Bronchial epithelial cell (primary cell): Measurements from ENCODE around the gene PRKCH. TPM values are rescaled to one million over a fixed set of nuclear protein-coding genes. Genes with fewer than 3 reads are reported as not detected.

Experiments used
- DNase-seq: peaks from one replicate; pipeline ENCODE4 v3.0.0-alpha.2; 2010; ENCODE audit warnings: low read depth
- FAIRE-seq: peaks from 2 replicates; lab custom pipeline; 2011; peaks lifted over from hg19 to GRCh38; lab: Jason Lieb, UNC
- H3K27me3 ChIP-seq: 2 replicates; pipeline ENCODE4 v1.5.1; 2011; ENCODE audit warnings: low read length; ENCODE audit not compliant: control insufficient read depth, insufficient read depth
- H3K36me3 ChIP-seq: 2 replicates; pipeline ENCODE4 v1.5.1; 2011; ENCODE audit warnings: low read length; ENCODE audit not compliant: control insufficient read depth, insufficient read depth
- H3K4me3 ChIP-seq: 2 replicates; pipeline ENCODE4 v1.5.1; 2011; ENCODE audit warnings: mild to moderate bottlenecking, low read depth, low read length, control low read depth
- total RNA-seq: library from RNA; depleted of rRNA; stranded (reverse); fragments of >200 nt; gene quantifications from 2 replicates; pipeline ENCODE4 v1.2.1, GENCODE V29; 2014
- TF ChIP-seq, protein P1 (sequence below): IDR thresholded peaks from 2 replicates; pipeline ENCODE4 v1.5.1; 2011; ENCODE audit warnings: mild to moderate bottlenecking, moderate library complexity, low read length, control low read depth, inconsistent platforms; ENCODE audit not compliant: insufficient read depth, severe bottlenecking

PRKCH gene
- total RNA-seq, 1 donor from 2014 or later = 24.5 TPM

DNA sequence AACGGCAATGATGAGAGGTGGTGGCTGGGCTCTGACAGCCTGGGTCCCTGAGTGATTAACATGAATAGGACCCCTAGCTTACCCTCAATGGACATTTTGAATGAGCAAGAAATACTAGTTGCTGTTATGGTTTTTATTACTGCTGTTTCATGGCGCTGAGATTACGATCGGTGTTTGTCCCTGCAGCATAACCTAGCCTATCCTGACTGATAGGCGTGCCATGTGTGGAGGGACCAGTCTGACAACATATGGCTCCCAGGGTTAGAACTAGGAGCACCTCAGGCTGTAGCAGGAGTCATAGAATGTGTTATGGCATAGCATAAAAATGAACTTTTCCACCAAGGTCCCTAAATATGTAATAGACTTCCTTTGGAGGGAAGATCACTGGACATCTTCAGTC is 236.5 kb downstream of the PRKCH start:
- DNase-seq = no peak
- Histone ChIP-seq H3K36me3 (no peaks in the 10 kb centered on the region), H3K27me3 (no peaks in the 10 kb centered on the region), H3K4me3 (no peak overlapping the region)
- no peak for FAIRE-seq
- TF ChIP-seq, protein P1, sequence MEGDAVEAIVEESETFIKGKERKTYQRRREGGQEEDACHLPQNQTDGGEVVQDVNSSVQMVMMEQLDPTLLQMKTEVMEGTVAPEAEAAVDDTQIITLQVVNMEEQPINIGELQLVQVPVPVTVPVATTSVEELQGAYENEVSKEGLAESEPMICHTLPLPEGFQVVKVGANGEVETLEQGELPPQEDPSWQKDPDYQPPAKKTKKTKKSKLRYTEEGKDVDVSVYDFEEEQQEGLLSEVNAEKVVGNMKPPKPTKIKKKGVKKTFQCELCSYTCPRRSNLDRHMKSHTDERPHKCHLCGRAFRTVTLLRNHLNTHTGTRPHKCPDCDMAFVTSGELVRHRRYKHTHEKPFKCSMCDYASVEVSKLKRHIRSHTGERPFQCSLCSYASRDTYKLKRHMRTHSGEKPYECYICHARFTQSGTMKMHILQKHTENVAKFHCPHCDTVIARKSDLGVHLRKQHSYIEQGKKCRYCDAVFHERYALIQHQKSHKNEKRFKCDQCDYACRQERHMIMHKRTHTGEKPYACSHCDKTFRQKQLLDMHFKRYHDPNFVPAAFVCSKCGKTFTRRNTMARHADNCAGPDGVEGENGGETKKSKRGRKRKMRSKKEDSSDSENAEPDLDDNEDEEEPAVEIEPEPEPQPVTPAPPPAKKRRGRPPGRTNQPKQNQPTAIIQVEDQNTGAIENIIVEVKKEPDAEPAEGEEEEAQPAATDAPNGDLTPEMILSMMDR = no peak

DNA sequence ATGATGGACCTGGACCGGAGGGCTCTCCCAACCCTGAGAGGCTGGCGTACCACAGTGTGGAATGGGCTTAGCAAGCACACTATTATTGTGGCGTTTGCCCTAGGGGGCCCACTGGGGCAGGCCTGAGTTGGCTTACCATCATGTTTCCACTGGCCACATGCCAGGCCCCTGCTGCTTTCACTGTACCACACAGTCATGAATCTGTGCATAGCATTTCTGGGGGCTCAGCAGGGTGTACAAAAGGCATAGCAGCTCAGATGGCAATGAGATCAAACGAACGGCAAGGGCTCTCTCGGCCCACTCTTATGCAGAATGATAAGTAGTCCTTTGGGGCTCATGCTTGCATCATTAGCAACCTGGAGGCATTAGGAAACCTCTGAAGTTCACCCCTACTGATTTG is 236.9 kb downstream of the PRKCH start:
- no peak for FAIRE-seq
- TF ChIP-seq, protein P1 = no peak
- no peaks in the 10 kb centered on the region for H3K27me3 ChIP-seq

DNA sequence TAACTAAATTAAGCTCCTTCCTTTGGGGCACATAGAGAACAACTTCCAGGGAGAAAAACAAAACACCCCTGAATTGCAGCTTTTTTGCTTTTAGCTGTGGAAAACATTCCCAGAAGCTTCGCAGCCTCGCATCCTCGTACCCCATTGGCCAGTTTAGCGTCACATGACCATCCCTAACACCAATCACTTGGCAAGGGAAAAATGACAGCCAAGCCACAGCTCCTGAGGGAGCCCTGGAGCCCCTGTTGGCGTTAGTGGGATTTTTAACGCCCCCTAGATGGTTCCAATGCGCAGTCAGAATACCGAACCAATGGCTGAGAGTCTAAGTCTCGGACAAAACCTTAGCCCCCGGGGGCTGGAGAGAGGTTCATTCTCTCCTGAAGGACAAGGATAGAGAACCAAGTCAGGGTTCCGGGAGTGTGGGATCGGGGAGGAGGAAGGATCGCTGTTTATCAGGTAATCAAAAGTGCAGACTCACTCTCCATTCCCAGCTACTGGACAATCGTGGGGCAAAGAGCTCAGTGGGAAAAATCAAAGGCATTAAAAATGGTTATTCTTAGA is 238.3 kb downstream of the PRKCH start:
- FAIRE-seq (no peak), DNase-seq (no peak)
- Histone ChIP-seq H3K27me3 (no peaks in the 10 kb centered on the region), H3K4me3 (no peak overlapping the region), H3K36me3 (no peaks in the 10 kb centered on the region)
- TF ChIP-seq, protein P1 = no peak

More for the DNA sequence above, 236.9 kb downstream of the PRKCH start:
- Histone ChIP-seq H3K36me3 (no peaks in the 10 kb centered on the region), H3K4me3 (no peak overlapping the region)
- no peak for DNase-seq

DNA sequence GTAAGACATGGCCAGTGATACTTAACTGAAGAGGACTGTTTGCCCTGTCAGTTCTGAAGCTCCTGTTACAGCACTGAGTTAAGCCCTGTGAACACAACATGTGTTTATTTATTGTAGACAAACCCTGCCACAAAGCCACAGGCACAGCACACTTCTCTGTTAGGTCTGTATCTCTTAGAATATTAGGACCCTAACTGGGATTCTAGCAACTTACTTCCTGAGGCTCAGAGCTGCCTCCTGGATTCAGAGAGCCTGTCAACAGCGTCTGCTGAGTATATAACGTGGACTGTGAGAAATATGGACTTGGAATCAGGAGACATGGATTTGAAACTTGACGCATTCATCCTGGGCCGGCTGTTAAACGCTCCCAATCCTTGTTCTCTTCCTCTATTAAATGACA is 238.9 kb downstream of the PRKCH start:
- TF ChIP-seq, protein P1 = no peak
- DNase-seq (no peak), FAIRE-seq (no peak)
- Histone ChIP-seq H3K27me3 (no peaks in the 10 kb centered on the region), H3K36me3 (no peaks in the 10 kb centered on the region), H3K4me3 (no peak overlapping the region)

DNA sequence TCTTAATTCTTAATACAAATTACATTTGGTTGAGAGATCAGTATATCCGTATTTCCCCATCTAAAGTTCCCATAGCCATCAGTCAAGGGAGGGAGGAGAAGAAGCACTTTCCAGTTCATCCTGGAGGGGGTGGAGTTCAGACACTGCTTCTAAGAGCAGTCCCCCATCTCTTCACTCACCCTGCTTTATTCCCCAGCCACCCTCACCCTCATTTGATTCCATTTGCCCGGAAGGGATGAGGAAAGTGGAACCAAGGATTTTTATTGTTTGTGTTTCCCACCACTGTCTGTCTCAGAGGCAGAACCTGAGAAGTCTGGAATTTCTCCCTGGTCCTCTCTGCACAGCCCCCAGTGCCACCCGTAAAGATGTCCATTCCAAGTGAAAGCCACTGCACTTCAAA is 239.7 kb downstream of the PRKCH start:
- H3K36me3 ChIP-seq = no peaks in the 10 kb centered on the region
- no peak for FAIRE-seq
- DNase-seq = peak; percentile 54
- TF ChIP-seq, protein P1 = no peak
- H3K4me3 ChIP-seq = no peak overlapping the region
- H3K27me3 ChIP-seq = no peaks in the 10 kb centered on the region
